ENCODE results near the gene NUP98.

- no peak for TF ChIP-seq CTCF (conservative IDR thresholded peaks at IDR 0.05; ENCODE audit: low read depth, low read length)
- TF ChIP-seq EZH2 (IDR thresholded peaks at IDR 0.05; ENCODE audit: borderline replicate concordance, low read depth, low read length, poor library complexity, severe bottlenecking) = no peak
Observed at GRCh38 chr11:3722100-3722499, 75.3 kb downstream of the NUP98 start.

Measured in A673 (cell line).